Epithelial cell of esophagus (primary cell): Measurements from ENCODE around the gene FOXA1.

Experiments
- DNase-seq: peaks from one replicate; pipeline ENCODE4 v3.0.0; 2010; ENCODE audit warnings: low read depth
- H3K4me3 ChIP-seq: 2 replicates; pipeline ENCODE4 v1.5.1; 2011; ENCODE audit warnings: mild to moderate bottlenecking, low read length, control low read depth
- TF ChIP-seq, protein P1 (sequence below): IDR thresholded peaks from 2 replicates; pipeline ENCODE4 v1.5.1; 2011; ENCODE audit warnings: low read depth, mild to moderate bottlenecking, low read length, control low read depth, inconsistent platforms; ENCODE audit not compliant: insufficient read depth; ENCODE audit errors: missing control alignments

Gene FOXA1

DNA sequence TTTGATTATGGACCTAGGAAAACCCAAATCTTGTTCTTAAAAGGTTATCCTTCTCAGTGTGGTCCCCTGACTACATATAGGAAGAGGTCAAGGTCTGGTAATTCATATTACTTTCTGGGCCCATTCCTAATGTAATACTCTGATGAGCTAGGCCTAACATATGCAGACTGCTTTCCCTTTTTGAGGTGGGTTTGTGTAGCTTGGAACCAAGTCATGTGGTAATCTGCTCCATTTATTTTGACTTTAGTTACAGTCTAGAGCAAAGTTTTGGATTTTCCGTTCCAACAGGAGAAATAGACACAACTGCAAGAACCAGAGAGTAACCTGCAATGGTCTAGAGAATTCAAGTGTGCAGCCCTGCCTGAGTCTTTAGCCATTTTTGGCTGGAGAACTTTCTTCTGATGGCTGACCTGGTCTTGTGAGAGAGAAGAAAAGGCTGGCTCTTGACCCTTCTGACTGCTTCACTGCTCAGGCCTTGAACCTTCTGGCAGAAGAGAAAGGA is 22.9 kb upstream of the FOXA1 start:
- H3K4me3 ChIP-seq = no peak overlapping the region
- TF ChIP-seq, protein P1, sequence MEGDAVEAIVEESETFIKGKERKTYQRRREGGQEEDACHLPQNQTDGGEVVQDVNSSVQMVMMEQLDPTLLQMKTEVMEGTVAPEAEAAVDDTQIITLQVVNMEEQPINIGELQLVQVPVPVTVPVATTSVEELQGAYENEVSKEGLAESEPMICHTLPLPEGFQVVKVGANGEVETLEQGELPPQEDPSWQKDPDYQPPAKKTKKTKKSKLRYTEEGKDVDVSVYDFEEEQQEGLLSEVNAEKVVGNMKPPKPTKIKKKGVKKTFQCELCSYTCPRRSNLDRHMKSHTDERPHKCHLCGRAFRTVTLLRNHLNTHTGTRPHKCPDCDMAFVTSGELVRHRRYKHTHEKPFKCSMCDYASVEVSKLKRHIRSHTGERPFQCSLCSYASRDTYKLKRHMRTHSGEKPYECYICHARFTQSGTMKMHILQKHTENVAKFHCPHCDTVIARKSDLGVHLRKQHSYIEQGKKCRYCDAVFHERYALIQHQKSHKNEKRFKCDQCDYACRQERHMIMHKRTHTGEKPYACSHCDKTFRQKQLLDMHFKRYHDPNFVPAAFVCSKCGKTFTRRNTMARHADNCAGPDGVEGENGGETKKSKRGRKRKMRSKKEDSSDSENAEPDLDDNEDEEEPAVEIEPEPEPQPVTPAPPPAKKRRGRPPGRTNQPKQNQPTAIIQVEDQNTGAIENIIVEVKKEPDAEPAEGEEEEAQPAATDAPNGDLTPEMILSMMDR = no peak
- DNase-seq = no peak

DNA sequence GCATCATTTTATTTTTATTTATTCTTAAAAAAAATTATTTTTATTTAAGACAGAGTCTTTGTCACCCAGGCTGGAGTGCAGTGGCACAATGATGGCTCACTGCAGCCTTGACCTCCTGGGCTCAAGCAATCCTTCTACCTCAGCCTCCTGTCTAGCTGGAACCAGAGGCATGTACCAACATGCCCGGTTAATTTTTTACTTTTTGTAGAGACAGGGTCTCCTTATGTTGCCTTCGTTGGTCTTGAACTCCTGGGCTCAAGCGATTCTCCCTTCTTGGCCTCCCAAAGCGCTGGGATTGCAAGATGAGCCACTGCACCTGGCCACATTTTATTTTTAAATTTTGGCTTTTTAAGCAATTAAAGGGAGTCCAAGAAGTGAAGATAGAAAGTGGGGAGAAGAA is 21.8 kb upstream of the FOXA1 start:
- no peak overlapping the region for H3K4me3 ChIP-seq
- no peak for DNase-seq
- TF ChIP-seq, protein P1 = no peak

DNA sequence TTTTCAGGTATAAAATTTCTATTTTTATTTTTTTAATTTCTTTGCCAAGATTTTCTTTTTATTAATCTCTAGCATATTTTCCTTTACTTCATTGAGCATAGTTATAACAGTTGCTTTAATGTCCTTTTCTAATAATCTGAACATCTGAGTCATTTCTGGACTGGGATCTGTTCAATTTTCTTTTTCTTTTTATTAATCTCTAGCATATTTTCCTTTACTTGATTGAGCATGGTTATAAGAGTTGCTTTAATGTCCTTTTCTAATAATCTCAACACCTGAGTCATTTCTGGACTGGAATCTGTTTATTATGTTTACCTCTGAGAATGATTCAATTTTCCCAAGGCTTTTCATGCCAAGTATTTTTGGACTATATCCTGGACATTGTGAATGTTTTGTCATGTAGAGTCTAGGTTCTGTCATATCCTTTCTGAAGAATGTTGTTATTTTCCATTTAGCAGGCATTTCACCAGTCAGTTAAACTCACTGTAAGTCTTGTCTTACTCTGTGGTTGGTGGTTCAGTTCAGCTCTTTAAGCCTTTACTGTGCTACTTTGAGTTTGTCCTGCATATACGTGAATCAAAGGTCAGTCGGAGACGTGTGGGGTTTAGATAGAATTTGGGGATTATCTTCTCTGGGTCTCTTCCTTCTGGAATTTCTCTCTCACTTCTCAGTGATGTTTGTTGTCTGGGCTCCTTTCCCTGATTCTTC is 20.7 kb upstream of the FOXA1 start:
- DNase-seq = no peak
- TF ChIP-seq, protein P1 = no peak
- no peak overlapping the region for H3K4me3 ChIP-seq

DNA sequence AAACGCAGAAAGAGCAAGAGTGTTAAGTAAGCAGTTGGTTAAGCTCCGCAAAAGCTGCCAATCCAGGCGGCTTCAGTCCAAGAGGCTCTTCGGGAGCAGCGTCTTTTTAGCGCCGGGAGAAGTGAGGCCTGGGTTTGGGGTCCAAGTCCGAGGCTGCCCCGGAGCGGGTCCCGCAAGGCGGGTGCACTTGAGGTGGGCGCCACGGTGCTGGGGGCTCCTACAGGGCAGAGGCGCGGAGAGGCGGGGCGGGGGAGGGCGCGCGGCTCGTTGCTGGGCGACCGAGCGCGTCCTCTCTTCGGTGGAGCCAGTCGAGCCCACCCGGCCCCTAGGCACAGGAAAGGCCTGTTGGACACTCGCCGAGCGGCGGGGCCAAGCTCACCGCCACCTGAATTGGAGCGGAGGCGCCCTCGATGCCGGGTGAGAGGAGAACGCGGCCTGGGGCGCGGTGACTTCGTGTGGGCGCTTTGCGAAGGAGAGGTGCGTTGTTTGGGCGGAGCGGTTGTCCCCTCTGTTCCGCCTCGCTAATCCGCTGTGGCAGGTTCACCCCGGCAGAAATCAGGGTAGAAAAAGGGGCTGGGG is 16.0 kb upstream of the FOXA1 start:
- H3K4me3 ChIP-seq = no peak overlapping the region
- TF ChIP-seq, protein P1 = no peak
- DNase-seq = no peak

DNA sequence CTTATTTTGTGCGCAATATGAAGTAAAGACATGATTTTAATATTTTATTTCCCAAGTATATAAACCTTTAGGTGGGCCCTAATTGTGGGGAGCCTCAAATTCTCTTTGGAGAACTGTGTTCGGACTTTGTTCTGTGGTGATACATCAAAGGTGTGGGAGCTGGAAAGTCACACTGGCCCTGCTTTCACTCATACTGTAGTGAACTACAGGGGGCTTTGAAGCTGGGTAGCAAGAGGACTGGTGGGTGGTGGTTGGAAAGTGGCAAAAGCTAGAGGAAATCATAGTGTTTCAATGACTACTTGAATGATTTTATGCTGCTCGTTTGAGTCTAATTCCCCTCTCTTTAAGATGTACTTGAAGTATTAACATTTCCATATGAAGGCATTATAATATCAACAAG is 13.6 kb upstream of the FOXA1 start:
- no peak for DNase-seq
- H3K4me3 ChIP-seq = no peak overlapping the region
- TF ChIP-seq, protein P1 = no peak

DNA sequence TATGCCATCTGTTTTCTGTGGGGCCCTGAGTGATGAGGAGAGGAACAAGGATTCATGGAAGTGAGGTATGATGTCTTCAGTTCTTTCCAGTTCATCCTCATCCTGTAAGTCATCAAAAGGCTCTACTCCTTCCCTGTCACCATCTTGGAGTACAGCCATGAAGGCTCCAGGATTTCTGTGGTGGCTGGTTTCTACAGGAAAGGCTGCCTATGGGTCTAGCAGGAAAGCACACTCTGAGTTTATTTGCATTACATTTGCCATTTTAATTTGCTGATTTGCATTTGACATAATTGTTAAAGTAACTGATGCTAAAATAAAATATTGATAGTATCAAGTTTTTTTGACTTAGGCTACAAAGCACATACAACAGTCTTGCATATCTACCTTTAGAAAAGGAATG is 11.6 kb upstream of the FOXA1 start:
- TF ChIP-seq, protein P1 = no peak
- no peak overlapping the region for H3K4me3 ChIP-seq
- no peak for DNase-seq
